Caki2 (cell line): ENCODE measurements around the gene QPCT. TPM values are rescaled to one million over a fixed set of nuclear protein-coding genes. Genes with fewer than 3 reads are reported as not detected.
A peak's percentile ranks its signal among the peaks of the same experiment; 100 is the strongest.

Experiments used
- DNase-seq: peaks from one replicate; pipeline ENCODE4 v3.0.0-alpha.2; 2015; ENCODE audit warnings: low read depth
- in situ Hi-C: cut with HindIII; loops from 2 replicates; pipeline ENCODE4 v1.10.0; 2016; ENCODE audit warnings: low sequenced_read_pairs, low pct_unique_long_range_greater_than_20kb, mixed read lengths
- total RNA-seq: library from RNA; depleted of rRNA; stranded (reverse); fragments of >200 nt; shearing (Covaris generic); gene quantifications from 2 replicates; pipeline ENCODE4 v1.2.3, GENCODE V29; 2014; ENCODE audit warnings: low replicate concordance

QPCT gene
- total RNA-seq, 1 experiment from 2014 or later: 8.5 TPM

GRCh38 chr2:37323781-37324535, 20.5 kb upstream of the QPCT start:
- peak; percentile 31 for DNase-seq
- in situ Hi-C loops: no loop called here

- no peak for DNase-seq
- in situ Hi-C loops: no loop called here
Measured at GRCh38 chr2:37324536-37324785, 20.0 kb upstream of the QPCT start.

GRCh38 chr2:37324786-37325624, 19.4 kb upstream of the QPCT start, which contains the start of gene PRKD3:
PRKD3 (minus strand) TSS chr2:37324833; CDS start chr2:37316524, 8,309 bp downstream.
- in situ Hi-C loops: no loop called here
- peak; percentile 66 for DNase-seq

- DNase-seq: no peak
- in situ Hi-C loops: no loop called here
Measured at GRCh38 chr2:37325625-37326071, 18.8 kb upstream of the QPCT start.

- in situ Hi-C loops: no loop called here
- DNase-seq: no peak
Measured at GRCh38 chr2:37326285-37326684, 18.1 kb upstream of the QPCT start.

GRCh38 chr2:37326866-37327634, 17.4 kb upstream of the QPCT start:
- in situ Hi-C loops: no loop called here
- no peak for DNase-seq

- no peak for DNase-seq
- in situ Hi-C loops: no loop called here
Measured at GRCh38 chr2:37330681-37331080, 13.7 kb upstream of the QPCT start.

GRCh38 chr2:37332560-37332959, 11.9 kb upstream of the QPCT start:
- DNase-seq: no peak
- in situ Hi-C loops: no loop called here

GRCh38 chr2:37333256-37333655, 11.2 kb upstream of the QPCT start:
- DNase-seq: no peak
- in situ Hi-C loops: no loop called here

GRCh38 chr2:37335604-37336003, 8.8 kb upstream of the QPCT start:
- in situ Hi-C loops: no loop called here
- no peak for DNase-seq

- no peak for DNase-seq
- in situ Hi-C loops: no loop called here
Measured at GRCh38 chr2:37337620-37338280, 6.7 kb upstream of the QPCT start.

GRCh38 chr2:37338933-37339332, 5.5 kb upstream of the QPCT start:
- DNase-seq: no peak
- in situ Hi-C loops: no loop called here

- in situ Hi-C loops: no loop called here
- DNase-seq: no peak
Measured at GRCh38 chr2:37340637-37341036, 3.8 kb upstream of the QPCT start.

GRCh38 chr2:37342591-37343220, 1.7 kb upstream of the QPCT start:
- in situ Hi-C loops: no loop called here
- no peak for DNase-seq

- peak; percentile 27 for DNase-seq
- in situ Hi-C loops: no loop called here
Measured at GRCh38 chr2:37343537-37344434, 644 bp upstream of the QPCT start.

- no peak for DNase-seq
- in situ Hi-C loops: no loop called here
Measured at GRCh38 chr2:37348155-37348554, 3.7 kb downstream of the QPCT start.

- in situ Hi-C loops: no loop called here
Measured at GRCh38 chr2:37349231-37349860, 4.9 kb downstream of the QPCT start.

More at GRCh38 chr2:37349231-37349860, 4.9 kb downstream of the QPCT start:
- no peak for DNase-seq
